Mammary epithelial cell (primary cell): ENCODE measurements around the gene COMP.

Source experiments
- CTCF ChIP-seq, 2 donors: IDR thresholded peaks in 1 of 2; conservative IDR thresholded peaks in 1 of 2; 2 replicates each; pipeline ENCODE4 v1.5.1; 2011 to 2012; ENCODE audit warnings: inconsistent platforms in 2 of 2, low read length in 2 of 2, mild to moderate bottlenecking in 2 of 2, control low read depth in 1 of 2, low read depth in 1 of 2; ENCODE audit not compliant: insufficient read depth in 1 of 2; ENCODE audit errors: extremely low read depth in 1 of 2
- EZH2 ChIP-seq: IDR thresholded peaks from 2 replicates; pipeline ENCODE4 v1.6.1; 2012; ENCODE audit warnings: low read length, inconsistent platforms, borderline replicate concordance

GRCh38 chr19:18763674-18764590 lies 27.2 kb downstream of the COMP start:
- TF ChIP-seq EZH2, result no peak
- no peak for TF ChIP-seq CTCF (conservative IDR thresholded peaks at IDR 0.05 in 1 of 2, IDR thresholded peaks at IDR 0.05 in 1 of 2; ENCODE audit: extremely low read depth in 1 of 2, insufficient read depth in 1 of 2, low read depth in 1 of 2, low read length in 2 of 2)
